ENCODE data around the gene IKZF1. TPM values are rescaled to one million over a fixed set of nuclear protein-coding genes. Genes with fewer than 3 reads are reported as not detected.
A peak's percentile ranks its signal among the peaks of the same experiment; 100 is the strongest.

Gene IKZF1
- total RNA-seq, 3 donors from 2014 or later: 7.8 to 14.9 (median 8.8) TPM

DNA sequence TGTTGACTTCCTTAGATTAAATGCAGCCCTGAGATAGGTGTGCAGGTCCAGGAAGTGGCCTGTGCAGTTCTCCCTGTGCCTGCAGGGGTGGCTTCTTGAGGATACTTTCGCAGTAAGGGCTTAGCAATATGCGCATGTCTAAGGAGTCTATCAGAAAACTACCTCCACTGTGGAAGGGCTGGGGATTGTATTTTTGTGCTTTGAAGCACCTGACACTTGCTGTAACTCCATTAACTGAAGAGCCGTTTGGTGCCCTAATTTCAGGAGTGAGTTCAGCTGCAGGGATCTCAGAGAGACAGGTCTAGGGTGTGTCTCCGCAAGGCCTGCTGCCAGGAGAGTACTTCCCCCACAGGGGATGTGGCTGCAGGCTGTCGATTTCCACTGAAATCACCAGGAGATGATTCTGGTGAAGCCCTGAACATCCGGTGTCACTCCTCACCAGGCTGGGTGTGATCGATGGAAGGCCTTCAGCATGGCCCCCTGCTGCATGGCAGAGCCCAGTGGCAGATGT is 35.5 kb downstream of the IKZF1 start:
- ATAC-seq: peak; percentile 31
- intact Hi-C loops (cut with DNase I, micrococcal nuclease): no loop called here
- DNase-seq: peak in 1 of 3 donors; percentile 63

DNA sequence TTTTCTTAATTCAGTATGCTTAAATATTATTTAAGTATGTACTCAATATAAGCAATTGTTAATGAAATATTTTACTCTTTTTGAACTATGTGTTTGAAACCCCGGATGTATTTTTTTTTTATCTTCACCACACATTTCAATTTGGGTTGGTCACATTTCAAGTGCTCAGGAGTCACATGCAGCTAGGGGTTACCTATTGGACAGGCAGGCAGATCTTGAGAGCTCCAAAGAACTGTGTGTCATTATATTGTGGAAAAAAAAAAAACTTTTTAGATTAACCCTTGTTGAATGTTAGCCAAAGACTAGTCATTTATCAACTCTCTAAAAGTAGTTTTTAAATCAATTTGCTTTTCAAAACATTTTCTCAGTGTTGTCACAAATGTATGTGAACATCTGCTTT is 37.2 kb downstream of the IKZF1 start:
- TF ChIP-seq, protein P1, sequence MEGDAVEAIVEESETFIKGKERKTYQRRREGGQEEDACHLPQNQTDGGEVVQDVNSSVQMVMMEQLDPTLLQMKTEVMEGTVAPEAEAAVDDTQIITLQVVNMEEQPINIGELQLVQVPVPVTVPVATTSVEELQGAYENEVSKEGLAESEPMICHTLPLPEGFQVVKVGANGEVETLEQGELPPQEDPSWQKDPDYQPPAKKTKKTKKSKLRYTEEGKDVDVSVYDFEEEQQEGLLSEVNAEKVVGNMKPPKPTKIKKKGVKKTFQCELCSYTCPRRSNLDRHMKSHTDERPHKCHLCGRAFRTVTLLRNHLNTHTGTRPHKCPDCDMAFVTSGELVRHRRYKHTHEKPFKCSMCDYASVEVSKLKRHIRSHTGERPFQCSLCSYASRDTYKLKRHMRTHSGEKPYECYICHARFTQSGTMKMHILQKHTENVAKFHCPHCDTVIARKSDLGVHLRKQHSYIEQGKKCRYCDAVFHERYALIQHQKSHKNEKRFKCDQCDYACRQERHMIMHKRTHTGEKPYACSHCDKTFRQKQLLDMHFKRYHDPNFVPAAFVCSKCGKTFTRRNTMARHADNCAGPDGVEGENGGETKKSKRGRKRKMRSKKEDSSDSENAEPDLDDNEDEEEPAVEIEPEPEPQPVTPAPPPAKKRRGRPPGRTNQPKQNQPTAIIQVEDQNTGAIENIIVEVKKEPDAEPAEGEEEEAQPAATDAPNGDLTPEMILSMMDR (IDR thresholded peaks at IDR 0.05): no peak
- no peaks in the 10 kb centered on the region for H3K36me3 ChIP-seq (ENCODE audit: low read depth)
- peak; percentile 11 for ATAC-seq
- no peaks in the 10 kb centered on the region for H3K9me3 ChIP-seq
- no peak for DNase-seq
- peaks cover 2% of the 10 kb centered on the region for H3K4me1 ChIP-seq (ENCODE audit: low read depth)
- intact Hi-C loops (cut with DNase I, micrococcal nuclease): no loop called here
- no peak overlapping the region for H3K4me3 ChIP-seq

More for the DNA sequence above, 35.5 kb downstream of the IKZF1 start:
- Histone ChIP-seq H3K9me3 (no peaks in the 10 kb centered on the region), H3K4me1 (ENCODE audit: low read depth) (peaks cover 2% of the 10 kb centered on the region), H3K36me3 (ENCODE audit: low read depth) (no peaks in the 10 kb centered on the region), H3K4me3 (no peak overlapping the region)
- TF ChIP-seq, protein P1 (IDR thresholded peaks at IDR 0.05): no peak

DNA sequence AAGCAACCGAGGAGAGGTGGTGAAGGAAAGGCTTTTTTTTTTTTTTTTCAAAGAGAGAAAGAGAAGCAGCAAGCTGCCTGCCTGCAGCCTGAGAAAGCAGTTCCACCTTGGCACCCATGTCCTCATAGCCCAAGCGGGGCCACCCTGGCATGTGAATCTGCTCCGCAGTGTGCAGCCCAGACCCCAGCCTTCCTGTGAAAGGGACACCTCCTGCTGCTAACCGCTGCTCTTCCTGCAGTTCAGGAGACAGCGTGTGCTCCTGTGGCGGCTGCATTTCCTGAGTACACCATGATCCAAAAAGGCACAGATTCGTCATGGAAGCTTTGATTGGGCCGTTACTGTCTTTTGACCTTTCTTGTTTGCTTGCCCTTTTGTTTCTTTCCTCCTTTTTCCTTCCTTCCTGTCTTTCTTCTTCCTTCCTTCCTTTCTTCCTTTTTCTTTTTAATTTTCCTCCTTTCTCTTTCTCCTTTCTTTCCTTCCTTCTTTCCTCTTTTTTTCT is 38.1 kb downstream of the IKZF1 start:
- Histone ChIP-seq H3K4me3 (no peak overlapping the region), H3K36me3 (ENCODE audit: low read depth) (no peaks in the 10 kb centered on the region), H3K4me1 (ENCODE audit: low read depth) (peaks cover 2% of the 10 kb centered on the region), H3K9me3 (no peaks in the 10 kb centered on the region)
- DNase-seq: peak in 1 of 3 donors; percentile 77
- peak; percentile 71 for ATAC-seq
- TF ChIP-seq, protein P1 (IDR thresholded peaks at IDR 0.05): no peak
- intact Hi-C loops (cut with DNase I, micrococcal nuclease): no loop called here

DNA sequence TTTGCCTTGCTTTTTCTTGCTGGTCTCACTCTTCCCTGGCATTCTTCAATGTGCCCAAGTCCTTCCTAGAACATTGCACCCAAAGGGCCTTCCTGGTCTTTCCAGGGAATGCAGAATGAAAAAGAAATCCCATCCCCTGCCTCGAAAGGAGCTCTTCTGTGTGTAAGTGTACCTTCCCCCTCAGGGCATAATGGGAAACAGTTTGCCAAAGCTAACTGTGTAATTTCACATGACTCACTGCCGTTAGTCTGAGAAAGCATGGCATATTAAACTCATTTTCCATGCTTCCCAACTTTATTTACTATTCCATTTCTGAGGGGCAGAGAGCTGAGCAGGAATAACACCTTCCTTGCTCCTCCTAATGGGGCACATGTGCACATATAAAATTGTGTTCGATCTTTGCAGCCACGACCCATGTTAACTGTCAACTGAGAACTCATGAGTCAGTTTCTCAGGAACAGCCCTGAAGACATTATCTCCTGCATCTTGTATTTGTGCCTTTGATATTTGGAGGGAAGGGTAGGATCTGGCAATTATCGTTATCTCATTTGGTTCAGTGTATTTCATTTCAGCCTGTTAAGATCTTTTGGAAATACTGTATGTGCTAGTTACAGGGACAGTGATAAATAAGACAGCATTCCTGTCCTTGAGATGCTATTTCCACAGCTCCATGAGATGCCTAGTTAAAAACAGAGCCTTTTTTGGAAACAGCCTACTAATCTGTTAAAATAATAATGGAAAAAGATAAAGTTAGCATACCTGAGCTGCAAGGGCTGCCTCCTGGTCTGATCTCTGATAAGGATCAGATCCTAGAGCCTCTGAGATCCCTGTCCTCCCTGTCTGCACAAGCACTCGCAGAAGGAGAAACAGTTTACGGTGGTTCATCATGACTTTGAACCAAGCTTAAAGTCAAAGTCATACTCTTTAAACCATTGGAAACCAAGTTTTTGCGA is 42.3 kb downstream of the IKZF1 start:
- H3K4me3 ChIP-seq: no peak overlapping the region
- H3K4me1 ChIP-seq (ENCODE audit: low read depth): peaks cover 2% of the 10 kb centered on the region
- TF ChIP-seq, protein P1 (IDR thresholded peaks at IDR 0.05): no peak
- no peaks in the 10 kb centered on the region for H3K36me3 ChIP-seq (ENCODE audit: low read depth)
- ATAC-seq (no peak), DNase-seq (no peak)
- no peaks in the 10 kb centered on the region for H3K9me3 ChIP-seq
- intact Hi-C loops (cut with DNase I, micrococcal nuclease): no loop called here

DNA sequence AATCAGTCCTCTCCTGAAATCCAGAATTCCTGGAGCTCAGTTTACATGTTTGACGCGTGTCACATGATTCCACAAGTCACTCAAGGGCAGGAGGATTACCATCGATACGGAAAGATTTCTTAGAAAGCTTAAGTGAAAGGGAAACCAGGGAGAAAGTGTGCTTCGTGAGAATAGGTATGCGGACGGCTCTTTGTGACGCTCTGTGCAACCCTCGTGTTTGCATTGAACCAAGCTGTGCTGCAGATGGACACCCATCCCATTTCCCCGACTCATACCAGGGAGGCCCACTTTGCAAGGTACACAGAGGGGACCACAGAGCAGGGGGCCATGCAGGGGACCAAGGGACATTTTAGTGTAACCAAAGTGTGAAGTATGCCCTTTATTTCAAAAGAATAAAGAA is 43.2 kb downstream of the IKZF1 start:
- DNase-seq (no peak), ATAC-seq (no peak)
- intact Hi-C loops (cut with DNase I, micrococcal nuclease): no loop called here
- TF ChIP-seq, protein P1 (IDR thresholded peaks at IDR 0.05): no peak
- Histone ChIP-seq H3K4me3 (no peak overlapping the region), H3K36me3 (ENCODE audit: low read depth) (no peaks in the 10 kb centered on the region), H3K4me1 (ENCODE audit: low read depth) (peaks cover 2% of the 10 kb centered on the region), H3K9me3 (no peaks in the 10 kb centered on the region)
